ENCODE results near the gene OSTM1.

GRCh38 chr6:108004861-108005260 lies 69.7 kb downstream of the OSTM1 start:
- no peak for TF ChIP-seq POLR2A (IDR thresholded peaks at IDR 0.05; ENCODE audit: extremely low read depth, insufficient read length)
- no peak for TF ChIP-seq CTCF (IDR thresholded peaks at IDR 0.05; ENCODE audit: low read depth, low read length)
- TF ChIP-seq MAX (IDR thresholded peaks at IDR 0.05; ENCODE audit: low read depth, low read length), result no peak
- TF ChIP-seq MYC (IDR thresholded peaks at IDR 0.05; ENCODE audit: low read depth, low read length), result no peak
